GM21576 (cell line): ENCODE data around the gene PSPN.
A peak's percentile ranks its signal among the peaks of the same experiment; 100 is the strongest.
"Not testable (repeated sequence)": the region's sequence is repeated elsewhere in the genome, so short reads cannot be mapped to it uniquely, and the experiment has no call there.

Experiments
- ATAC-seq: cut with Tn5 transposase; IDR thresholded peaks from one replicate; pipeline ENCODE4 v1.9.1; 2021; ENCODE audit warnings: mild to moderate bottlenecking, moderate library complexity; ENCODE audit not compliant: unreplicated experiment

Gene PSPN

GRCh38 chr19:6373813-6374108, 2.0 kb downstream of the PSPN start:
- no peak for ATAC-seq

DNA sequence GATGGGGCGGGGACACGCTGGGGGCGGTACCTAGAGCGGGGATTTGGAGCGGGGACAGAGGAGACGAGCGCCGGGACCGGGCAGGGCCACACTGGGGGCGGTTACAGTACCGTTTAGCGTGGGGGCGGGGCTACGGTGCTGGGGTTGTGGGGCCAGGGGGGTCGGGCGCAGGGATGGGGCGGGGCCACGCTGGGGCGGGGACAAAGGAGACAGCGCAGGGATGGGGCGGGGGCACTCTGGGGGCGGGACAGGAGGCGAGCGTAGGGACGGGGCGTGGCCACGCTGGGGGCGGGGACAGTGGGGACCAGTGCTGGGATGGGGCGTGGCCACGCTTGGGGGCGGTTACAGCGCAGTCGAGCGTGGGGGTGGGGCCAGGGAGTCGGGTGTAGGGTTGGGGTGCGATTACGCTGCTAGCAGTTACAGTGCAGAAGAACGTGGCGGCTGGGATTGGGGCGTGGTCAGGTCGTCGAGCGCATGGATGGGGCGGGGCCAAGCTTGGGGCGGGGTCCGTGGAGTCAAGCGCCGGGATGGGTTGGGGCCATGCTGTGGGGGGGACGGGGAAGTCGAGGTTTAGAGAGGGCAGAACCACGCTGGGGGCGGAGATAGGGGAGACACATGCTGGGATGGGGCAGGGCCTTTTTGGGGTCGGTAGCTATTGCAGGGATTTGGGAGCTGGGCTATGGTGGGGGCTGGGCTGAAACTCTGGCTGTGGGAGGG, 2.5 kb downstream of the PSPN start:
- peak; percentile 45 for ATAC-seq

GRCh38 chr19:6372594-6373095, 3.1 kb downstream of the PSPN start, which contains the start of gene ALKBH7:
Gene ALKBH7 (plus strand): TSS chr19:6372794. CDS start chr19:6372821, 27 bp downstream.
- peak; percentile 80 for ATAC-seq

- no peak for ATAC-seq
These were observed 11.4 kb downstream of the PSPN start for GRCh38 chr19:6364353-6364752.

- ATAC-seq: no peak
These were observed 13.4 kb downstream of the PSPN start for GRCh38 chr19:6362351-6362801.

DNA sequence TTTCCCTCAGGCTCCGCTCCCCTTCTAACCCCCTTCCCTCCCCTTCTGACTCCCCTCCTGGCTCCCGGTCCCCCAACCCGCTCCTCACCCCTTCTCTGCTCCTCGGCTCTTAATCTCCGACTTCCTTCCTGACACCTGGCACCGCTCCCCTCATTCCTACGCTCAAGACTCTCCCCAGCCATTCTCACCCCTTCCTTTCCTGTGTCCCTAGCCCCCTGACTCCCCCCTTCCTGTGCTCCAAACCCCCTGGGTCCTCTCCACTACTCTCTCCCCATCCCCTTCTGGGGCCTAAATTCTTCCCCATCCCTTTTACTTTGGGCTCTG, 13.7 kb downstream of the PSPN start:
- ATAC-seq: no peak

- not testable (repeated sequence) for ATAC-seq
These were observed 14.9 kb downstream of the PSPN start for GRCh38 chr19:6360857-6361216.

DNA sequence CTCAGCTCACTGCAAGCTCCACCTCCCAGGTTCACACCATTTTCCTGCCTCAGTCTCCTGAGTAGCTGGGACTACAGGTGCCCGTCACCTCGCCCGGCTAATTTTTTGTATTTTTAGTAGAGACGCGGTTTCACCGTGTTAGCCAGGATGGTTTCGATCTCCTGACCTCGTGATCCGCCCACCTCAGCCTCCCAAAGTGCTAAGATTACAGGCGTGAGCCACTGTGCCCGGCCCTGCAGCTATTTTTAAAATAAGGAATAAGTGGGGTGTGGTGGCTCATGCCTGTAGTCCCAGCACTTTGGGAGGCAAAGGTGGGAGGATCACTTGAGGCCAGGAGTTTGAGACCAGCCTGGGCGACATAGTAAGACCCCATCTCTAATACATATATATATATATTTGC, 15.3 kb downstream of the PSPN start:
- not testable (repeated sequence) for ATAC-seq

DNA sequence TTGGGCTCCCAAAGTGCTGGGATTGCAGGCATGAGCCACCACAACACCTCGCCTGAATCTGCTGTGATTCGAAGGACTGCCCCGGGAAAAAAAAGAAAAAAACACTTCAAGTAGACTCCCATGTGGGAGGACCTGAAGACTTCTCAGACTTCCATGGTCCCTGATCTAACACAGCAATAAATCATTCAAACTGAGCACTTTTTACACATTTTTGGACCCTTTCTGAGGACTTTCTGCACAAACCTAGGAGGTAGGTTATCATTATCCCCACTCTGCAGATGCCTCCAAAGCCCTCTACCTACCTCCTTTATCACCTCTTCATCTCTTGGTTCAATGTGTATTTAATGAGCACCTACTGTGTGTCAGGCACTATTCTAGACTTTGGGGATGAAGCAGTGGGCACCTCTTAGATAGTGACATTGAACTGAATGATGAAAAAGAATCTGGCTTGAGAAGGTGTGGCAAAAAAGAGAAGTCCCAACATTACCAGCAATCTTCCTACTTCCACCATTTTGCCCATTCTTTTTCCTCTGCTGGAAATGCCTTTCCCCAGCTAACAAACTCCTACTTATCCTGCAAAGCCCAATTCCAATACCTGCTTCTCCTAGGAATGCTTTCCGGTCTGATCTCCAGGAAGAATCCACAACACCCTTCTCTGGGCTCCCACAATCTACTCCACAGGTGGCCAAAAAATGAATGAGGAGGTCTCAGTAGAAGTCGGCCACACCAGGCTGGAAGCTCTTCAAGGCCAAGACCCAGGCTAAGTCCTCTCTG, 16.0 kb downstream of the PSPN start:
- no peak for ATAC-seq

DNA sequence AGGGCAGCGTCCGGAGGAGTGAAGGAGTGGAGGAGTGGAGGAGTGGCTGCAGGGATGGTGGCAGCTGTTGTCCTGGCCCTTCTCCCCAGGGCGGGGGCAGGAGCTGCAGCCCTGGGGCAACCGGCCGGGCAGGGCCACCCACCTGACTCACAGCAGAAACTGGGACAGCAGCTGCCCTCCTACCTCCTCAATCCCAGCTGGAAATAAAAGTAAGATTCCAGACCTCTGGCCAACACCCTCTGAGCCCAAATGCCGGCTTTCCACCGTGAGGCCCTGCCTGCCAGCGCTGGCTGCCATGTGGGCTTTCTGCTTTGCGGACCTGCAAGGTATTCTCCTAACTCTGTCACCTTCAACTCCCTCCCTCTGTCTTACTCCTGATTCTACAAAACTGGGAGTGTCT, 17.7 kb downstream of the PSPN start:
- ATAC-seq: no peak

- ATAC-seq: no peak
These were observed 18.6 kb downstream of the PSPN start for GRCh38 chr19:6357174-6357573.

DNA sequence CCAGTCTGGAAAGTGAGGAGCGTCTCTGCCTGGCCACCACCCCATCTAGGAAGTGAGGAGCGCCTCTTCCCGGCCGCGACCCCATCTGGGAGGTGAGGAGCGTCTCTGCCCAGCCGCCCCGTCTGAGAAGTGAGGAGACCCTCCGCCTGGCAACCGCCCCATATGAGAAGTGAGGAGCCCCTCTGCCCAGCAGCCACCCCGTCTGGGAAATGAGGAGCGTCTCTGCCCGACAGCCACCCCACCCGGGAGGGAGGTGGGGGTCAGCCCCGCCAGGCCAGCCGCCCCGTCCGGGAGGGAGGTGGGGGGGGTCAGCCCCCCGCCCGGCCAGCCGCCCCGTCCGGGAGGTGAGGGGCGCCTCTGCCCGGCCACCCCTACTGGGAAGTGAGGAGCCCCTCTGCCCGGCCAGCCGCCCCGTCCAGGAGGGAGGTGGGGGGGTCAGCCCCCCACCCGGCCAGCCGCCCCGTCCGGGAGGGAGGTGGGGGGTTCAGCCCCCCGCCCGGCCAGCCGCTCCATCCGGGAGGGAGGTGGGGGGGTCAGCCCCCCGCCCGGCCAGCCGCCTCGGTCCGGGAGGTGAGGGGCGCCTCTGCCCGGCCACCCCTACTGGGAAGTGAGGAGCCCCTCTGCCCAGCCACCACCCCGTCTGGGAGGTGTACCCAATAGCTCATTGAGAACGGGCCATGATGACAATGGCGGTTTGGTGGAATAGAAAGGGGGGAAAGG, 20.3 kb downstream of the PSPN start:
- ATAC-seq: not testable (repeated sequence)

GRCh38 chr19:6354098-6354674, 21.5 kb downstream of the PSPN start:
- ATAC-seq: no peak

DNA sequence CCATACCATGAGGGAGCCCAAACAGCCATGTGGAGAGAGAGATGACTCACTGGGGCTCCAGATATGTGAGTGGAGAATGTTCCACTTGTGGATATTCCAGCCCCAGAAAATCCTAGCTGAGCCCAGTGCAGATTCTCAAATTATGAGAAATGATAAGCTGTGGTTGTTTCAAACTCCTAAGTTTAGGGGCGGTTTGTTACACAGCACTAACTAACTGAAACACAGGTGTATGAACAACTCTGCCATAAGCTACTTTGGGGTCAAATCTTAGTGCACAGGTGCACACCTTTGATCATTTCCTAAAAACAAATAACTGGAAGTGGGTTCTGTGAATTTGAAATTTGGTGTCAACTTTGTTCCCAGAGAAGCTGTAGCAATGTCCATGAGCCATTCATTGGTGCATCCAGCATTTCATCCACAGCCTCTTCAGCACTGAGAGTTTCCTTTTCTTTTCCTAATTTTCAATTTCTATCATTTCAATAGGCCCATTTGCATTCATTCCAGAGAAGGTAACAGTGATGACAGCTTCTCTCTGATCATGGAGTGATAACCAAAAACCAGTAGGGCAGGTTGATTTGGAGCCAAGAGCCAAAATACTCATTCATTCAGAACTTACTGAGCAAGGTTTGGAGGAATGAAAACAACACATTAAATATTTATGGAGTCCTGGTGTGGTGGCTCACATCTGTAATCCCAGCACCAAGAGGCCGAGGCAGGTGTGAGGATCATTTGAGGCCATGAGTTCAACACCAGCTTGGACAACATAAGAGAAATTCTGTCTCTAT, 23.2 kb downstream of the PSPN start:
- ATAC-seq: no peak

DNA sequence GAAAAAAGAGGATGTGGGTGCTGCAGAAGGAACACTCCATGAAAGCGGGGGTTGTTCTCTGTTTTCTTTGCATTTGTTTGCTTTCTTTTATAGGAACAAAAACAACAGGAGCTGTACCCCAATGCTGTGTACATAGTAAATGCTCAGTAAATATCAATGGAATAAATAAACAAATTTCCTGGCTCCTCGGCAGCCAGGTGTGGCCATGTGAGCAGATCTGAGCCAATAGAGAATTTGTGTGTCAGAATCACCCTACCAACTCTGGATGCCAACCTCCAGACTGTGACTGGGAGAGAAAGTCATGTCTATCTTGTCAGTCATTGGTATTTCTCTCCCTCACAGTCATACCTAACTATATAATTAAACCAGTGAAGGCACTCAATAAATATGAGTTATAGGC, 25.0 kb downstream of the PSPN start:
- no peak for ATAC-seq

GRCh38 chr19:6349271-6349670, 26.5 kb downstream of the PSPN start:
- ATAC-seq: not testable (repeated sequence)

DNA sequence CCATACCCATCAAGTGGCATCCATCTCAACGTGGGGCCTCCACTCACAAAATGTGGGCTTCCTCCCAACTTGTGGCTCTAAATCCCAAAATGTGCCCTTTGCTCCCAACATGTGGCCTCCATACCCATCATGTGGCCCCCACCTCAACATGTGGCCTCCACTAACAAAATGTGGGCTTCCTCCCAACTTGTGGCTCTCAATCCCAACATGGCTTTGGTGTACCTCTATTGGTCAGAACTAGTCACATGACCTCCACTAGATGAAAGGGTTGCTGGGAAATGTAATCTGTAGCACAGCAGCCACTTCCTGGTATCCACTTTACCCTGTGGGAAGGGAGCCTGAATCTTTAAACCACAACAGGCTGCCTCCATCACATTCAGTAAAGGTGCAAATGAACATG, 32.3 kb downstream of the PSPN start:
- ATAC-seq: no peak

DNA sequence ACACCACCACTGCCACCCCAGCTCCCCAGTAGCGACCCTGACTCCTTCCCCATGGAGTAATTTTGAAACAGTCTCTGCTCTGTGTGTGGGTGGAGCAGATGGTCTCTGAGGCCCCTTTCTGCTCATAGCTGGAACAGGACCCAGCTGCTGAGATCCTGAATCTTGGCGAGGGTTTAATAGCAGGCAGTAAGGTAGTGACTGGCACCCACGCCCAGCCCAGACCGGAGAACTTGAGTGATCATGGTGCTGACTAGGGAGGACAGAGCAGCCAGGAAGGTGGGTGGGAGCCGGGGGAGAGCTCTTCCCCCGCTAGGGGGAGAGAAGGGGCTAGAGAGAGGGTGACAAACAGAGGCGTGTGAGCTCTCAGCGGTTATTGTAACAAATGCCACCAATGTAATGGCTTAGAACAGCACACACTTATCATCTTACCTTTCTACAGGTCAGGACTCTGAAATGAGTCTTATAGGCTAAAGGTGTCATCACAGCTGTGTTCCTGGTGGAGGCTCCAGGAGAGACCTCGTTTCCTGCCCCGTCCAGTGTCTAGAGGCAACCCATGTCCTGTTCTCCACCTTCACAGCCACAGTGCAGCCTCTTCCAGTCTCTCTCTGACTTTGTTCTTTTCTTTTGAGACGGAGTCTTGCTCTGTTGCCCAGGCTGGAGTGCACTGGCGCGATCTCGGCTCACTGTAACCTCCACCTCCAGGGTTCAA, 35.1 kb downstream of the PSPN start:
- no peak for ATAC-seq

- no peak for ATAC-seq
These were observed 41.0 kb downstream of the PSPN start for GRCh38 chr19:6334490-6335285.
